ENCODE results near the gene CIAO2B.
A peak's percentile ranks its signal among the peaks of the same experiment; 100 is the strongest.

CIAO2B gene

GRCh38 chr16:66944054-66944441, 9.8 kb upstream of the CIAO2B start:
- no peak overlapping the region for H3K27ac Mint-ChIP-seq
- H3K4me3 Mint-ChIP-seq: no peak overlapping the region
- peaks cover 28% of the 10 kb centered on the region for H3K27me3 Mint-ChIP-seq (ENCODE audit: low read depth, poor library complexity)
- DNase-seq: no peak
- peaks cover 21% of the 10 kb centered on the region for H3K36me3 Mint-ChIP-seq (ENCODE audit: low read depth)
- no peaks in the 10 kb centered on the region for H3K9me3 Mint-ChIP-seq
- TF ChIP-seq, protein P1, sequence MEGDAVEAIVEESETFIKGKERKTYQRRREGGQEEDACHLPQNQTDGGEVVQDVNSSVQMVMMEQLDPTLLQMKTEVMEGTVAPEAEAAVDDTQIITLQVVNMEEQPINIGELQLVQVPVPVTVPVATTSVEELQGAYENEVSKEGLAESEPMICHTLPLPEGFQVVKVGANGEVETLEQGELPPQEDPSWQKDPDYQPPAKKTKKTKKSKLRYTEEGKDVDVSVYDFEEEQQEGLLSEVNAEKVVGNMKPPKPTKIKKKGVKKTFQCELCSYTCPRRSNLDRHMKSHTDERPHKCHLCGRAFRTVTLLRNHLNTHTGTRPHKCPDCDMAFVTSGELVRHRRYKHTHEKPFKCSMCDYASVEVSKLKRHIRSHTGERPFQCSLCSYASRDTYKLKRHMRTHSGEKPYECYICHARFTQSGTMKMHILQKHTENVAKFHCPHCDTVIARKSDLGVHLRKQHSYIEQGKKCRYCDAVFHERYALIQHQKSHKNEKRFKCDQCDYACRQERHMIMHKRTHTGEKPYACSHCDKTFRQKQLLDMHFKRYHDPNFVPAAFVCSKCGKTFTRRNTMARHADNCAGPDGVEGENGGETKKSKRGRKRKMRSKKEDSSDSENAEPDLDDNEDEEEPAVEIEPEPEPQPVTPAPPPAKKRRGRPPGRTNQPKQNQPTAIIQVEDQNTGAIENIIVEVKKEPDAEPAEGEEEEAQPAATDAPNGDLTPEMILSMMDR (IDR thresholded peaks at IDR 0.05): no peak
- peaks cover 20% of the 10 kb centered on the region for H3K4me1 Mint-ChIP-seq

DNA sequence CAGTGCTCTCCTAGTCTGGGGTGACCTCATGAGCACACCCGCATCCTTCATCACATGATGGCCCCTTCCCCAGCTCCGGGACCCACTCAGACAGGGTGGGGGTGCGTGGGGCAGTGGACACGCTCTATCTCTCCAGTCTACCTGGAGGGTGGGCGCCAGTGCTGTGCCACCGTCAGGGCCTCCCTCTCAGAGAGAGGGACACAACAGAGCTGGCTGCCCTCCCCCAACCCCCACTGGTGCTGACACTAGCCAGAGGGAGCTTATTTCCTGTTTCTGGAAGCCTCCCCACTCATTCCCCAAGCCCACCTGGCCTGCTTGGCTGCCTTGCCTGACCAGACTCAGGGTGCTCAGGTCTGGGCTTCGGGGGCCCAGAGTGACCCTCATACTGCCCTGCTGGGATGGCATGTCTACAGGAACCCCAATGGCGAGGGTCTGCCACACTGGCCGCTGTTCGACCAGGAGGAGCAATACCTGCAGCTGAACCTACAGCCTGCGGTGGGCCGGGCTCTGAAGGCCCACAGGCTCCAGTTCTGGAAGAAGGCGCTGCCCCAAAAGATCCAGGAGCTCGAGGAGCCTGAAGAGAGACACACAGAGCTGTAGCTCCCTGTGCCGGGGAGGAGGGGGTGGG, 9.3 kb upstream of the CIAO2B start:
- Mint-ChIP-seq H3K36me3 (ENCODE audit: low read depth) (peaks cover 21% of the 10 kb centered on the region), H3K27ac (no peak overlapping the region), H3K27me3 (ENCODE audit: low read depth, poor library complexity) (peaks cover 26% of the 10 kb centered on the region), H3K4me3 (no peak overlapping the region), H3K4me1 (peaks cover 15% of the 10 kb centered on the region), H3K9me3 (no peaks in the 10 kb centered on the region)
- TF ChIP-seq, protein P1 (IDR thresholded peaks at IDR 0.05): no peak
- DNase-seq: no peak

DNA sequence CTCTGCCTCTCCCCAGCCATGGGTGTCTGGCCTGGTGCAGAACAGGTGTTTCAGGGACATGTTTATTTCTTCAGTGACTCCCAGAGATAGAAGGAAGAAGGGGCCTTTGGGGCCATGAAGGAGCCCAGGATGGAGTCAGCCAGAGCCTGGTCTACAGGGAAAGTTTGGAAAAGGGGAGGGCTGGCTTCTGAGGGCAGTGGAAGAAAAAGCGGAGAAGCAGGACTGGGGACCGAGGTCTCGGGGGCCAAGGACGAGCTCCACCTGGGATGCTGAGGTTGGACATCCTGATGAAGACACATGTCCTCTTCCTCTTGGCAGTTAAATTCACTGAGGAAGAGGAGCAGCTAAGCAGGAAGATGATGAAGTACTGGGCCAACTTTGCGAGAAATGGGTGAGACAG, 8.8 kb upstream of the CIAO2B start:
- Mint-ChIP-seq H3K27me3 (ENCODE audit: low read depth, poor library complexity) (peaks cover 20% of the 10 kb centered on the region), H3K4me3 (no peak overlapping the region), H3K36me3 (ENCODE audit: low read depth) (peaks cover 21% of the 10 kb centered on the region), H3K9me3 (no peaks in the 10 kb centered on the region), H3K27ac (no peak overlapping the region), H3K4me1 (peaks cover 9% of the 10 kb centered on the region)
- DNase-seq: no peak
- TF ChIP-seq, protein P1 (IDR thresholded peaks at IDR 0.05): no peak

DNA sequence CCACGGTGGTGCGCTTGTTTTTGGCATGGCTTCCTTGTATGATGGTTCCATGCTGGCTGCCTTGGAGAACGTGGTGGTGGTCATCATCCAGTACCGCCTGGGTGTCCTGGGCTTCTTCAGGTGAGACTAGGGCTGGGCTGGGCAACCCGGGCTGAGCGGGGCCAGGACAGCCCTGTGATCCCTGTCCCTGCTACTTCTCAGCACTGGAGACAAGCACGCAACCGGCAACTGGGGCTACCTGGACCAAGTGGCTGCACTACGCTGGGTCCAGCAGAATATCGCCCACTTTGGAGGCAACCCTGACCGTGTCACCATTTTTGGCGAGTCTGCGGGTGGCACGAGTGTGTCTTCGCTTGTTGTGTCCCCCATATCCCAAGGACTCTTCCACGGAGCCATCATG, 6.0 kb upstream of the CIAO2B start:
- Mint-ChIP-seq H3K4me3 (no peak overlapping the region), H3K36me3 (ENCODE audit: low read depth) (peaks cover 28% of the 10 kb centered on the region), H3K4me1 (peaks cover 23% of the 10 kb centered on the region), H3K27me3 (ENCODE audit: low read depth, poor library complexity) (peaks cover 5% of the 10 kb centered on the region), H3K9me3 (no peaks in the 10 kb centered on the region), H3K27ac (no peak overlapping the region)
- TF ChIP-seq, protein P1 (IDR thresholded peaks at IDR 0.05): no peak
- no peak for DNase-seq

DNA sequence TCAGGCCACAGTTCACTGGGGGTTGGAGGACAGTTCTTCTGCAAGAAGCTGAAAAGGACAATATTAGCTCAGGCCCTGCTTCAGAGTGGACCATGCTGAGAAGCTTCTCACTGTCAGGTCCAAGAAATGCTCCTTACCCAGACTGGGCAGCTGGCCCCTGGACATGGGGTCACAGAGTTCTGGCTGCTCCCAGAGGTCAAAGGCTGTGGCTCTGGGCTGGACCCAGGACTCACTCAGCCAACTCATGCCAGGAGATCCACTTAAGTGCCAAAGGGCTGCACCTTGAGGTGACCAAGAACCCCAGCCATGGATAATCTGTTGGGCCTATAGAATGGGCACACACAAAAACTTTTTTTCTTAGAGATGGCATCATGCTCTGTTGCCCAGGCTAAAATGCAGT, 5.2 kb upstream of the CIAO2B start:
- H3K4me1 Mint-ChIP-seq: peaks cover 26% of the 10 kb centered on the region
- peaks cover 5% of the 10 kb centered on the region for H3K27me3 Mint-ChIP-seq (ENCODE audit: low read depth, poor library complexity)
- H3K36me3 Mint-ChIP-seq (ENCODE audit: low read depth): peaks cover 28% of the 10 kb centered on the region
- H3K9me3 Mint-ChIP-seq: no peaks in the 10 kb centered on the region
- TF ChIP-seq, protein P1 (IDR thresholded peaks at IDR 0.05): no peak
- H3K27ac Mint-ChIP-seq: no peak overlapping the region
- no peak for DNase-seq
- no peak overlapping the region for H3K4me3 Mint-ChIP-seq

DNA sequence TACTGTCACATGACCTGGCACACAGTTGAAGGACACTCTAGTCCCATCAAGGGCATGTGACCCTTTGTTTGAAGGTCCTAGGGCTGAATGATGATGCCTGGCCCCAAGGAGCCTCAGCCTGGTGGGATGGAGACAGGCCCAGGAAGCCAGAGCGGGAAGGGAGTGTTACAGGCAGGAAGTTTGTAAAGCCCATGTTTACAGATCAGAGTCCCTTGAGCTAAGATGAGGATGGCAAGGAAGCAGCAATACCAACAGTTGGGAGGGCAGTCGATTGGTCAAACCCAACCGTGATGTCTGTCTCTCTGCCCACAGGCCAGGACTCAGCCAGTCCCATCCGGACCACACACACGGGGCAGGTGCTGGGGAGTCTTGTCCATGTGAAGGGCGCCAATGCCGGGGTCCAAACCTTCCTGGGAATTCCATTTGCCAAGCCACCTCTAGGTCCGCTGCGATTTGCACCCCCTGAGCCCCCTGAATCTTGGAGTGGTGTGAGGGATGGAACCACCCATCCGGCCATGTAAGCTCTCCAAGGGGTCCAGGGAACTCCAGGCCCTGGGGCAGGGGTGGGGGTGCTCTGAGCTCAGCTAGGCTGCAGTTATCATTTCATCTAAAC, 3.6 kb upstream of the CIAO2B start:
- no peak for DNase-seq
- H3K4me3 Mint-ChIP-seq: peak overlapping the region; percentile 33
- TF ChIP-seq, protein P1 (IDR thresholded peaks at IDR 0.05): no peak
- no peaks in the 10 kb centered on the region for H3K9me3 Mint-ChIP-seq
- peaks cover 41% of the 10 kb centered on the region for H3K4me1 Mint-ChIP-seq
- peaks cover 24% of the 10 kb centered on the region for H3K36me3 Mint-ChIP-seq (ENCODE audit: low read depth)
- H3K27ac Mint-ChIP-seq: no peak overlapping the region
- H3K27me3 Mint-ChIP-seq (ENCODE audit: low read depth, poor library complexity): peaks cover 9% of the 10 kb centered on the region

Data from nephron progenitor cell (in vitro differentiated cells).